Measurements from ENCODE around the gene PTGIS. TPM values are rescaled to one million over a fixed set of nuclear protein-coding genes. Genes with fewer than 3 reads are reported as not detected.

PTGIS gene
- total RNA-seq, 1 experiment from 2014 or later: 20.0 TPM

DNA sequence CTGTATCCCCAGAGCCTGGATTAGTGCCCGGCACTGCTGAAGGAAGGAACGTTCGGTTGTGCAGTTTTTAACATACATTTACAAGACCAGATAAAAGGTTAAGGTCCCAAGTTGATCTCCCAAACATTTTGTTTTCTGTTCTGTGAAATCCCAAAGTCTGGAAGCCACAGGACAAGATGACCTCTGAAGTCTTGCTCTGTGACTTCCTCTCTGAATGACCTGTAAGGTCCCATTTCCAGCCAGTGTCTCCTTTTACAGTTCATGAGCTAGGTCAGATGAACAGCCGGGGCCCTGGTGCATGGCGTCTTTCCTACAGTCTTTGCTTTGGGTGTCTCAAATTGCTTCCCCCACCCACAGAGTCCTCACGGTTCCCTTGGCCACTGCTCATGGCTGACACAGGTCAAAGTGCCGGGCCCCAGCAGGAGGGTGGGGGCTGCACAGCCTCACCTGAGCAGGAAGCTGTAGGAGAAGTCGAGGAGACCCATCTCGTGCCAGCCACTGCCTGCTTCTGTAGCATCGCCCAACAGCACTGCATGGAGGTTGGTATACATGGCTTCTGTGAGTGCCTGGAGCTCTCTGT, 24.0 kb downstream of the PTGIS start:
- no peaks in the 10 kb centered on the region for H4K20me1 ChIP-seq (ENCODE audit: control insufficient read depth, insufficient read depth, insufficient read length)
- no peak overlapping the region for H2BK15ac ChIP-seq (ENCODE audit: low read depth, low read length)
- no peak overlapping the region for H4K91ac ChIP-seq (ENCODE audit: insufficient read length, low read depth, low read length)
- Mint-ChIP-seq H3K4me1 (0 out of 4 replicates have a peak, but pooled peaks cover 2% of the 10 kb centered on the region in 2 experiments), H3K9me3 (peaks cover 6 to 7% of the 10 kb centered on the region in 2 experiments; a peak in 4 of 5 replicates), H3K27me3 (ENCODE audit: low read depth) (no peaks in the 10 kb centered on the region), H3K27ac (no peak overlapping the region), H3K4me3 (no peak overlapping the region), H3K36me3 (ENCODE audit: insufficient read depth in 1 of 3, low read depth in 3 of 3) (peaks cover 44 to 59% (median 56%) of the 10 kb centered on the region in 3 experiments)
- no peak overlapping the region for H3K18ac ChIP-seq (ENCODE audit: insufficient read length, low read depth, low read length)
- H3K9ac ChIP-seq (ENCODE audit: extremely low read depth, insufficient read length, low read length): no peak overlapping the region
- no peaks in the 10 kb centered on the region for H3K79me1 ChIP-seq (ENCODE audit: insufficient read depth, low read depth, low read length, poor library complexity, severe bottlenecking)
- no CpG with 5 or more reads among the region's 10 CpGs for WGBS (ENCODE audit: extremely low coverage, insufficient read length, low lambda C conversion rate)
- H3K4me2 ChIP-seq (ENCODE audit: insufficient read depth, insufficient read length, low read length): no peak overlapping the region
- no peak overlapping the region for H3K23ac ChIP-seq (ENCODE audit: insufficient read length, low read depth, low read length)
- no peak overlapping the region for H3K4ac ChIP-seq (ENCODE audit: low read depth, low read length)
- H3K23me2 ChIP-seq (ENCODE audit: insufficient read length, low read depth, low read length, poor library complexity, severe bottlenecking): no peaks in the 10 kb centered on the region
- H3K79me2 ChIP-seq (ENCODE audit: insufficient read depth, low read length): no peaks in the 10 kb centered on the region
- no peak overlapping the region for H4K8ac ChIP-seq (replicated peaks; ENCODE audit: insufficient read length, low read depth, low read length)
- no peak overlapping the region for H2AFZ ChIP-seq (ENCODE audit: low read length)
- no peak overlapping the region for H3T11ph ChIP-seq (ENCODE audit: low read length)
- H3K27ac ChIP-seq (ENCODE audit: insufficient read length, low read depth, low read length): no peak overlapping the region
- TF ChIP-seq, protein P1, sequence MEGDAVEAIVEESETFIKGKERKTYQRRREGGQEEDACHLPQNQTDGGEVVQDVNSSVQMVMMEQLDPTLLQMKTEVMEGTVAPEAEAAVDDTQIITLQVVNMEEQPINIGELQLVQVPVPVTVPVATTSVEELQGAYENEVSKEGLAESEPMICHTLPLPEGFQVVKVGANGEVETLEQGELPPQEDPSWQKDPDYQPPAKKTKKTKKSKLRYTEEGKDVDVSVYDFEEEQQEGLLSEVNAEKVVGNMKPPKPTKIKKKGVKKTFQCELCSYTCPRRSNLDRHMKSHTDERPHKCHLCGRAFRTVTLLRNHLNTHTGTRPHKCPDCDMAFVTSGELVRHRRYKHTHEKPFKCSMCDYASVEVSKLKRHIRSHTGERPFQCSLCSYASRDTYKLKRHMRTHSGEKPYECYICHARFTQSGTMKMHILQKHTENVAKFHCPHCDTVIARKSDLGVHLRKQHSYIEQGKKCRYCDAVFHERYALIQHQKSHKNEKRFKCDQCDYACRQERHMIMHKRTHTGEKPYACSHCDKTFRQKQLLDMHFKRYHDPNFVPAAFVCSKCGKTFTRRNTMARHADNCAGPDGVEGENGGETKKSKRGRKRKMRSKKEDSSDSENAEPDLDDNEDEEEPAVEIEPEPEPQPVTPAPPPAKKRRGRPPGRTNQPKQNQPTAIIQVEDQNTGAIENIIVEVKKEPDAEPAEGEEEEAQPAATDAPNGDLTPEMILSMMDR (conservative IDR thresholded peaks at IDR 0.05): no peak
- H3K9me3 ChIP-seq (ENCODE audit: control insufficient read depth, low read depth, low read length): no peaks in the 10 kb centered on the region
- no peak overlapping the region for H3K56ac ChIP-seq (ENCODE audit: insufficient read length, low read depth, low read length)
- no peak overlapping the region for H2BK20ac ChIP-seq (ENCODE audit: low read depth, low read length, poor library complexity, severe bottlenecking)
- no peak overlapping the region for H3K14ac ChIP-seq (ENCODE audit: insufficient read depth, low read length)
- no peak overlapping the region for H2BK12ac ChIP-seq (ENCODE audit: insufficient read length, low read depth, low read length)
- H2AK5ac ChIP-seq (ENCODE audit: insufficient read length, low read length): no peak overlapping the region
- no peak overlapping the region for H2BK5ac ChIP-seq (ENCODE audit: insufficient read length, low read length)
- H4K5ac ChIP-seq (ENCODE audit: insufficient read length, low read depth, low read length): no peak overlapping the region
- no peak overlapping the region for H2BK120ac ChIP-seq (ENCODE audit: low read depth, low read length, poor library complexity, severe bottlenecking)
- no peak for DNase-seq
- H3K27me3 ChIP-seq (ENCODE audit: insufficient read depth, low read length): no peaks in the 10 kb centered on the region
- H3K4me1 ChIP-seq (ENCODE audit: insufficient read depth, low read length): no peaks in the 10 kb centered on the region

Measured in H9 (cell line).